Epithelial cell of proximal tubule (primary cell): ENCODE data around the gene OCEL1. TPM values are rescaled to one million over a fixed set of nuclear protein-coding genes. Genes with fewer than 3 reads are reported as not detected.
A peak's percentile ranks its signal among the peaks of the same experiment; 100 is the strongest.

ENCODE experiments used
- DNase-seq: peaks from one replicate; pipeline ENCODE4 v3.0.0-alpha.2; 2011; ENCODE audit warnings: low read depth
- H3K4me3 ChIP-seq: 2 replicates; pipeline ENCODE4 v1.5.1; 2011; ENCODE audit warnings: low read depth, mild to moderate bottlenecking, low read length
- CTCF ChIP-seq: conservative IDR thresholded peaks from 2 replicates; pipeline ENCODE4 v1.5.1; 2012; ENCODE audit warnings: low read depth, mild to moderate bottlenecking, low read length
- total RNA-seq: library from RNA; depleted of rRNA; stranded (reverse); fragments of >200 nt; gene quantifications from 2 replicates; pipeline ENCODE4 v1.2.3, GENCODE V29; 2015

The OCEL1 gene
- total RNA-seq, 1 donor from 2014 or later = 8.1 TPM

DNA sequence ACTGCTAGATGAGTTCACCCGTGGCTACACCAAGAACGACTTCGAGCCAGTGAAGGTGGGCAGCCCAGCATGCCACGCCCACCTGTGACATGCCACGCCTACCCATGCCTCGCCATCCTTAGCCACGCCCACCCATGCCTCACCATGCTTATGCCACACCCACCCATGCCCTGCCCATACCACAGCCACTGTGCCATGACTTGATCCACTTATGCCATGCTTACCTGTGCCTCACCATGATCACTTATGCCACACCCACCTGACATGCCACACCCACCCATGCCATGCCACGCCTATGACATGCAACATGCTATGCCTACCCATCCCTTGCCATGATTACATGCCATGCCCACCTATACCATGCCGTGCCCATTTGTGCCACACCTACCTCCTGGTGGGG is 23.8 kb upstream of the OCEL1 start:
- DNase-seq = no peak
- H3K4me3 ChIP-seq = no peak overlapping the region
- no peak for TF ChIP-seq CTCF

DNA sequence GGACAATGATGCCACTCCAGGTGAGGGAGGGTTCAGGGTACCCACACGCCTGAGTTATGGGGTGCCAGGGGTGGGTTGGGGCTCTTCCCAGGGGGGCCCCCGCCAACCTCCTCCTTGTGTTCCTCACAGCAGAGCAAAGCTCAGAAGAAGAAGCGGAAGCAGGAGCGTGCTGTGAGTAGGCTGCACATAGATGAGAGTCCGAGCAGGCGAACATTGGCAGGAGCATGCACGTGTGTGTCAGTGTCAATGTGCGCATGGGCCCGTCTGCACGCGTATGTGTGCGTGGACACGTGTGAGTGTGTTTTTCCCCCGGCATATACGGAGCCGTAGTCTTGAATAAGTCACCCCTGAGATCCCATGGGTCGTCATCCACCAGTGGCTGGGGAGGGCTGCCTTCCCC is 23.3 kb upstream of the OCEL1 start:
- no peak for DNase-seq
- TF ChIP-seq CTCF = no peak

DNA sequence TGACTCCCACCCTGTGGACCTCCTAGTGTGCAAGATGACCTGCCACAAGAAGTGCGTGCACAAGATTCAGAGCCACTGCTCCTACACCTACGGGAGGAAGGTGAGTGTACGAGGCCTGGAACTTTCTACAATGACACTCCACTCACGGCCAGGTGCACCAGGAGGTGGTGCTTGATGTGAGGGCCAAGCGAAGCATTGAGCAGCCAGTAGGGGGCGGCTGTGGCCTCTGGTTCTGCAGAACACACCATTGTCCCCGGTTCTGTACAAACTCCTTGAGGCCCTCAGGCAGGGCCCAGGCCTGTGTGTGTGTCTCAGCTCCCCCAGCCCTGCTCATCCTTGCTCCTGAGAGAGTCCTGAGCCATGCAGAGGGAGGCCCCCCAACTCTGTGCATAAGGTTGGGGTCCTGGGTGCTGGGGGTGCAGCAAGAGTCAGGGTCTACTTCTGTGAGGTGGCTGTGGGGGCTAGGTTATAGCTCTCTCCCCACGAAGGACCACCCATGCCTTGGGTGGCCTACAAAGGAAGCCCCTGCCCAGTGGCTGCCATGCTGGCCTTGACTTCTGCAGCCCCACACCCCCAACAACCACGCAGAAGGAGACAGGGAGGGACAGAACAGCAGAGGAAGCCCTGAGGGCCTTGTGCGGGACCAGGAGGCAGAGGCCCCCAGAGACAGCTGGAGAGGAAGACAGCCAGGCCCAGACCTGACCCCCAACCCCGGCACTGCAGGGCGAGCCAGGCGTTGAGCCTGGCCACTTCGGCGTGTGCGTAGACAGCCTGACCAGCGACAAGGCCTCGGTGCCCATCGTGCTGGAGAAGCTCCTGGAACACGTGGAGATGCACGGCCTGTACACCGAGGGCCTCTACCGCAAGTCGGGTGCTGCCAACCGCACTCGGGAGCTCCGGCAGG is 20.5 kb upstream of the OCEL1 start:
- DNase-seq = no peak
- TF ChIP-seq CTCF = peak; percentile 83
- H3K4me3 ChIP-seq = no peak overlapping the region

More for the DNA sequence above, 23.3 kb upstream of the OCEL1 start:
- H3K4me3 ChIP-seq = no peak overlapping the region

DNA sequence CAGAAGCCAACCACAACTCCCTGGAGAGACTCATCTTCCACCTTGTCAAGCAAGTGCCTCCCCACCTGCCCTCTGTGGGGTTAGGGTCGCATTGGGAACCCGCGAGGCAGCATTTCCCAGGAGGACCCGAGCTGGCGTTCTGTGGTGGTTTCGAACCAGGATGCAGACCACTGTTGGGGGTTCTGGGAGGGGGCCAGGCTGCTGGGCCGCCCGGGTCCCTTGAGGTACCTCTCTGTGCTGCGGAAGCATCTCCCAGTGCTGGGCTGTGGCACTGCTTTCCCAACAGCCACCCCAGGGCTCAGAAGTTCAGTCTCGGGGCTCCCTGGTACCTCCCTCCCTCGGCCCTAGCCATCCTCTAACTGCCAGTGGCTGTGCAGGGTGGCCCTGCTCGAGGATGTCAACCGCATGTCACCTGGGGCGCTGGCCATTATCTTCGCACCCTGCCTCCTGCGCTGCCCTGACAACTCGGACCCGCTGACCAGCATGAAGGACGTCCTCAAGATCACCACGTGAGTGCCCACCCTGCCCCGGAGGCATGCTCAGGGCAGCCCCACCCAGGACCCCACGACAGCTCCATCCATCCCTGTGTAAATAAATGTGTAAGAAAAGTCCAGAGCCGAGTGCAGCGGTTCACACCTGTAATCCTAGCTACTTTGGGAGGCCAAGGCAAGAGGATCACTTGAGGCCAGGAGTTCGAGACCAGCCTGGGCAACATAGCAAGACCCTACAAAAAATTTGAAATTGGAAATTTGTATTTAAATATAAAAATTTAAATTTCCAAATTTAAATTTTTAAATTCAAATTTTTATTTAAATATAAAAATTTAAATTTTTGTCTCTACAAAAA is 19.1 kb upstream of the OCEL1 start:
- TF ChIP-seq CTCF = no peak
- no peak overlapping the region for H3K4me3 ChIP-seq
- DNase-seq = no peak

DNA sequence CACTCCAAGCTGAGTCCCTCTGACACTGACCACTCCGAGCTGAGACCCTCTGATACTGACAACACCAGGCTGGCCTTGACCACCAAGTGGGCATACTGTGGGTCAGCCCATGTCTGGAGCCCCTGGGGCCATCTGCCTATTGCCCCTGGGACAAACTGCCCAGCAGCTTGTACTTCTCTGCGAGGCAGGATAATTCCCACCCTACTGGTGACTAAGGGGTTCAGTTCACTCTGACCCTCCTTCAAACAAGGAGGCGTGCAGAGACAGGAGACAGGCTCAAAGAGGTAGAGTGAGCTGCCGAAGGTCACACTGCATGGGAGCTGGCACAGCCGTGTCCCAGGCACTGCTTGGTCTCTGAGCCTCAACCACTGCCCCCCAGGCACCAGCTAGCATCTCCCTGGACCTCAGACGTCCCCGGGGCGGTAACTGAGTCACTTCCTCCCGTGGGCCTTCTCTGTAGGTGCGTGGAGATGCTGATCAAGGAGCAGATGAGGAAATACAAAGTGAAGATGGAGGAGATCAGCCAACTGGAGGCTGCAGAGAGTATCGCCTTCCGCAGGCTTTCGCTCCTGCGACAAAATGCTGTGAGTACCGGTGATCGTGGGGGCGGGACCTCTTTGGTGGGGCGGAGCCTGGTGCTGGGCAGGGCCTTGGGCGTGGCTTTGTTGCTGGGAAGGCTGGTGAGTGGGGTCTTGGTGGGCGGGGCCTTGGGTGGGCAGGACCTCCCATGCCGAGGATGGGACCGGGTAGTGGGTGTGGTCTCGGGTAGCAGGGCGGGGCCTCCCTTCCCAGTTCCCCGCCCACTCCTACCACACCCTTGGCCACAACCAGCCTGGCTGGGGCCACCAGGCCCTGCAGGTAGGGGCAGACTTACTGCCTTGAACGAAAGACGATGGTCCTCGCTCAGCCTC is 16.6 kb upstream of the OCEL1 start:
- no peak for DNase-seq
- no peak overlapping the region for H3K4me3 ChIP-seq
- TF ChIP-seq CTCF = no peak

DNA sequence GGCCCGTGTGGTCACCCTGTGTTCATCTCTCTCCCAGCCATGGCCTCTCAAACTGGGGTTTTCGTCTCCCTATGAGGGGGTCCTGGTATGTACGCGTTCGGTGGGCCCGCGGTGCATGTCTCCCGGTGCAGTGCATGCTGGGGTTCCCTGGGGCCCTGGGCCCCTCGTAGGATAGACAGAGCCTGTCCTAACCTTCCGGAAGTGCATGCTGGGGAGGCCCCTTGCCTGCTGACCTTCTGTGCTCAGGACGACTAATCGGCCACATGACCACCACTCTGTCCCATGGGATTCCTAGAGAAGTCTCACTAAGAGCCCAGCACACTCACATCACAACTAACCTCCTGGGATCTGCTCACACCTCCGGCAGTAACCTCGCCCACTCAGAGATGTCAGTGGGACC is 15.7 kb upstream of the OCEL1 start:
- no peak for TF ChIP-seq CTCF
- H3K4me3 ChIP-seq = no peak overlapping the region
- DNase-seq = no peak
